ENCODE measurements around the gene SLC27A1. TPM values are rescaled to one million over a fixed set of nuclear protein-coding genes. Genes with fewer than 3 reads are reported as not detected.
"Not testable (repeated sequence)": the region's sequence is repeated elsewhere in the genome, so short reads cannot be mapped to it uniquely, and the experiment has no call there.

Gene SLC27A1
- total RNA-seq, 1 donor from 2014 or later: 19.6 TPM

- DNase-seq: no peak
Measured at GRCh38 chr19:17457616-17458015, 12.7 kb upstream of the SLC27A1 start.

- DNase-seq: no peak
Measured at GRCh38 chr19:17458970-17459369, 11.4 kb upstream of the SLC27A1 start.

GRCh38 chr19:17460372-17461230, 9.7 kb upstream of the SLC27A1 start, which contains the start of gene NXNL1:
NXNL1 (minus strand) TSS chr19:17460926; CDS start chr19:17460869, 57 bp downstream.
- DNase-seq: no peak

GRCh38 chr19:17466487-17466850, 3.9 kb upstream of the SLC27A1 start:
- no peak for DNase-seq

GRCh38 chr19:17467471-17468301, 2.6 kb upstream of the SLC27A1 start:
- no peak for DNase-seq

- DNase-seq: no peak
Measured at GRCh38 chr19:17468302-17469091, 1.8 kb upstream of the SLC27A1 start.

GRCh38 chr19:17469092-17469480, 1.2 kb upstream of the SLC27A1 start:
- no peak for DNase-seq

- peak; percentile 96 for DNase-seq
Measured at GRCh38 chr19:17469481-17470067, 750 bp upstream of the SLC27A1 start.

GRCh38 chr19:17471410-17472125, 1.2 kb downstream of the SLC27A1 start:
- DNase-seq: no peak

GRCh38 chr19:17473041-17473440, 2.7 kb downstream of the SLC27A1 start:
- DNase-seq: no peak

GRCh38 chr19:17475011-17475540, 4.8 kb downstream of the SLC27A1 start:
- not testable (repeated sequence) for DNase-seq

GRCh38 chr19:17475541-17476115, 5.3 kb downstream of the SLC27A1 start:
- peak; percentile 34 for DNase-seq

GRCh38 chr19:17479325-17479791, 9.0 kb downstream of the SLC27A1 start:
- DNase-seq: peak; percentile 35

- DNase-seq: no peak
Measured at GRCh38 chr19:17481986-17482385, 11.7 kb downstream of the SLC27A1 start.

GRCh38 chr19:17482877-17483604, 12.7 kb downstream of the SLC27A1 start:
- no peak for DNase-seq

GRCh38 chr19:17483605-17484002, 13.3 kb downstream of the SLC27A1 start:
- DNase-seq: no peak

GRCh38 chr19:17484520-17485185, 14.3 kb downstream of the SLC27A1 start:
- no peak for DNase-seq

GRCh38 chr19:17486545-17487240, 16.4 kb downstream of the SLC27A1 start:
- DNase-seq: no peak
